HepG2 (cell line): Measurements from ENCODE around the gene SBDS. TPM values are rescaled to one million over a fixed set of nuclear protein-coding genes. Genes with fewer than 3 reads are reported as not detected.

Experiments
- ARID4A ChIP-seq: sonication (generic); formaldehyde crosslinking; IDR thresholded peaks from 2 replicates; pipeline ENCODE4 v1.5.0; 2020; ENCODE audit warnings: mild to moderate bottlenecking, missing genetic modification reagents, borderline replicate concordance
- DR1 ChIP-seq: sonication (generic); formaldehyde crosslinking; IDR thresholded peaks from 2 replicates; pipeline ENCODE4 v1.8.0; 2021; ENCODE audit warnings: mild to moderate bottlenecking, missing genetic modification reagents, inconsistent platforms
- FOXC1 ChIP-seq: sonication (generic); formaldehyde crosslinking; IDR thresholded peaks from 2 replicates; pipeline ENCODE4 v1.8.0; 2022; ENCODE audit warnings: mild to moderate bottlenecking, missing genetic modification reagents, borderline replicate concordance
- FOXK1 ChIP-seq: sonication (generic); formaldehyde crosslinking; IDR thresholded peaks from 2 replicates; pipeline ENCODE4 v1.4.0; 2020; ENCODE audit warnings: low read depth, missing genetic modification reagents, borderline replicate concordance
- KDM3A ChIP-seq: IDR thresholded peaks from 2 replicates; pipeline ENCODE4 v1.6.1; 2018; ENCODE audit warnings: low read depth, missing compliant biosample characterization
- ZFP1 ChIP-seq: IDR thresholded peaks from 2 replicates; pipeline ENCODE4 v1.6.1; 2016
- ZNF609 ChIP-seq: sonication (generic); formaldehyde crosslinking; IDR thresholded peaks from 2 replicates; pipeline ENCODE4 v1.4.0; 2020; ENCODE audit warnings: mild to moderate bottlenecking, missing genetic modification reagents, borderline replicate concordance
- ZNF704 ChIP-seq: sonication (generic); formaldehyde crosslinking; IDR thresholded peaks from 2 replicates; pipeline ENCODE4 v1.8.1; 2023; ENCODE audit warnings: mild to moderate bottlenecking, inconsistent platforms, moderate library complexity, missing genetic modification reagents, borderline replicate concordance
- ZNF710 ChIP-seq: sonication (generic); formaldehyde crosslinking; IDR thresholded peaks from 2 replicates; pipeline ENCODE4 v1.5.0; 2020; ENCODE audit warnings: mild to moderate bottlenecking, missing genetic modification reagents, borderline replicate concordance
- polyA plus RNA-seq, 8 experiments: library from polyadenylated mRNA; depleted of rRNA in 3 of 8; stranded (reverse) in 7 of 8; unstranded in 1 of 8; fragments of >200 nt; fragmentation: Illumina TruSeq in 4 of 8; extraction: Trizol in 4 of 8; gene quantifications; 2 replicates each; pipeline versions ENCODE4 v1.2.1 to v1.2.3, GENCODE V29; 2011 to 2016; ENCODE audit warnings: low read depth in 4 of 8, missing spikeins in 1 of 8, mixed read lengths in 1 of 8; ENCODE audit not compliant: insufficient read depth in 1 of 8
- total RNA-seq, 5 experiments: library from RNA; depleted of rRNA; stranded (reverse); fragments of >200 nt; fragmentation: Illumina TruSeq; extraction: Trizol; gene quantifications; 2 replicates each; pipeline ENCODE4 v1.2.3, GENCODE V29; 2016; ENCODE audit warnings: low read depth in 1 of 5

SBDS gene
- total and polyA plus RNA-seq, 2 of the 13 experiments (the other 11 are each of a cell fraction or from before 2014, with no cell fraction given): 39.1 to 79.3 TPM

GRCh38 chr7:66995050-66995776 lies at the start of gene SBDS (continued):
- TF ChIP-seq ZNF609 (CRISPR knock-in tag): 0 out of 2 replicates have a peak, but pooled peaks have one; percentile 30
- TF ChIP-seq FOXK1 (CRISPR knock-in tag): peak; percentile 96
- TF ChIP-seq ARID4A (CRISPR knock-in tag): peak; percentile 86
- TF ChIP-seq DR1: peak; percentile 60
- peak; percentile 62; the same call in 1 of the 2 replicates for TF ChIP-seq KDM3A
- TF ChIP-seq ZNF710: 0 out of 2 replicates have a peak, but pooled peaks have one; percentile 48
- TF ChIP-seq ZFP1 (CRISPR knock-in tag): 0 out of 2 replicates have a peak, but pooled peaks have one; percentile 0
- peak; percentile 72; the same call in 1 of the 2 replicates for TF ChIP-seq FOXC1
- TF ChIP-seq ZNF704 (CRISPR knock-in tag): peak; percentile 96
